Measurements from ENCODE around the gene ACAP3. TPM values are rescaled to one million over a fixed set of nuclear protein-coding genes. Genes with fewer than 3 reads are reported as not detected.

Gene ACAP3
- total and polyA plus RNA-seq, 10 of the 15 experiments (the other 5 are each of a cell fraction or from before 2014, with no cell fraction given): 0.05 to 34.2 (median 7.1) TPM

GRCh38 chr1:1294250-1294890, 13.4 kb downstream of the ACAP3 start (continued):
- no peak for TF ChIP-seq CBX5 (IDR thresholded peaks at IDR 0.05; ENCODE audit: low read depth)
- no peak for TF ChIP-seq KDM1A (IDR thresholded peaks at IDR 0.05; ENCODE audit: borderline replicate concordance)
- TF ChIP-seq MYB (IDR thresholded peaks at IDR 0.05; ENCODE audit: borderline replicate concordance, low read depth, low read length): no peak

- DNase-seq (ENCODE audit: low read depth, low spot score) (no peak), FAIRE-seq (no peak), ATAC-seq (no peak)
- Histone ChIP-seq H2AFZ (ENCODE audit: control insufficient read depth, low read depth, low read length) (no peak overlapping the region), H3K36me3 (ENCODE audit: control insufficient read depth in 2 of 2, insufficient read depth in 2 of 2, low read length in 1 of 2) (no peaks in the 10 kb centered on the region), H4K20me1 (ENCODE audit: control insufficient read depth, insufficient read depth) (no peaks in the 10 kb centered on the region), H3K9ac (ENCODE audit: control insufficient read depth, insufficient read depth, low read length) (no peak overlapping the region), H3K79me2 (ENCODE audit: control insufficient read depth, insufficient read depth, low read length) (no peaks in the 10 kb centered on the region), H3K4me1 (ENCODE audit: control insufficient read depth, insufficient read depth, low read length) (no peaks in the 10 kb centered on the region), H3K27me3 (replicated peaks in 1 of 2; ENCODE audit: control insufficient read depth in 2 of 2, insufficient read depth in 2 of 2, low read length in 1 of 2) (no peaks in the 10 kb centered on the region), H3K4me3 (no peak overlapping the region), H3K9me3 (replicated peaks; ENCODE audit: control insufficient read depth, insufficient read depth, low read length) (no peaks in the 10 kb centered on the region), H3K27ac (ENCODE audit: control insufficient read depth, insufficient read depth) (no peak overlapping the region), H3K4me2 (ENCODE audit: control insufficient read depth, insufficient read depth) (no peak overlapping the region)
- ChIA-PET POLR2A (no interaction called here), CTCF (no interaction called here), RAD21 (ENCODE audit: unreplicated experiment) (no interaction called here), SMC1A (ENCODE audit: uncharacterized antibody, unreplicated experiment) (no interaction called here)
- WGBS (ENCODE audit: insufficient coverage, insufficient replicate concordance, low lambda C conversion rate, missing lambda C conversion rate): 98% methylated on average over 28 of the region's 94 CpGs
- in situ Hi-C loops (cut with MboI): no loop called here
- intact Hi-C loops (cut with micrococcal nuclease; ENCODE audit: unreplicated experiment): loop anchor here (2.0 kb wide), 1 partner anchor 309 kb away; no protein-coding TSS in a partner anchor
- no TSS peak for BruUV-seq (replicated peaks)
- no peak for TF ChIP-seq EGR1 (IDR thresholded peaks at IDR 0.05; ENCODE audit: borderline replicate concordance in 1 of 2, low read depth in 2 of 2, low read length in 2 of 2)
- TF ChIP-seq GABPA (IDR thresholded peaks at IDR 0.05; ENCODE audit: low read depth): no peak
- no peak for TF ChIP-seq HDAC6 (IDR thresholded peaks at IDR 0.05; ENCODE audit: unreplicated experiment)
- TF ChIP-seq IKZF1 (conservative IDR thresholded peaks at IDR 0.05): no peak
- TF ChIP-seq MAX (IDR thresholded peaks at IDR 0.05; ENCODE audit: low read depth, low read length): no peak
- TF ChIP-seq TCF12 (IDR thresholded peaks at IDR 0.05; ENCODE audit: low read depth, low read length): no peak
- no peak for TF ChIP-seq NFYA (IDR thresholded peaks at IDR 0.05; ENCODE audit: borderline replicate concordance, low read depth, low read length)
- TF ChIP-seq HDAC2 (IDR thresholded peaks at IDR 0.05): no peak
- no peak for TF ChIP-seq RUNX3 (IDR thresholded peaks at IDR 0.05; ENCODE audit: low read length)
- TF ChIP-seq PAX5 (IDR thresholded peaks at IDR 0.05; ENCODE audit: borderline replicate concordance, low read depth, low read length): no peak
- no peak for TF ChIP-seq ZNF24 (IDR thresholded peaks at IDR 0.05)
- TF ChIP-seq POLR2A (IDR thresholded peaks at IDR 0.05; ENCODE audit: low read depth, low read length): no peak
- no peak for TF ChIP-seq ASH2L (IDR thresholded peaks at IDR 0.05; ENCODE audit: borderline replicate concordance, low read depth)
- no peak for TF ChIP-seq NFIC (IDR thresholded peaks at IDR 0.05; ENCODE audit: low read depth, low read length)
- no peak for TF ChIP-seq ESRRA (IDR thresholded peaks at IDR 0.05; ENCODE audit: low read length)
- no peak for TF ChIP-seq PAX8 (IDR thresholded peaks at IDR 0.05)
- TF ChIP-seq DPF2 (IDR thresholded peaks at IDR 0.05): no peak
- no peak for TF ChIP-seq RB1 (IDR thresholded peaks at IDR 0.05; ENCODE audit: borderline replicate concordance)
- TF ChIP-seq IKZF2 (IDR thresholded peaks at IDR 0.05): no peak
- no peak for TF ChIP-seq NFYB (IDR thresholded peaks at IDR 0.05; ENCODE audit: insufficient read depth, low read depth, low read length)
These were observed 14.2 kb downstream of the ACAP3 start for GRCh38 chr1:1293263-1294249.
